AG09319 (cell line): ENCODE data around the gene PEX3.
"Not testable (repeated sequence)": the region's sequence is repeated elsewhere in the genome, so short reads cannot be mapped to it uniquely, and the experiment has no call there.

Source experiments
- DNase-seq: peaks from one replicate; pipeline ENCODE4 v3.0.0-alpha.2; 2010; ENCODE audit warnings: low read depth; ENCODE audit errors: extremely low read depth
- CTCF ChIP-seq: IDR thresholded peaks from 2 replicates; pipeline ENCODE4 v1.5.1; 2011; ENCODE audit warnings: low read depth, mild to moderate bottlenecking, inconsistent platforms, low read length, moderate library complexity

The PEX3 gene

GRCh38 chr6:143429970-143430369 is 20.6 kb upstream of the PEX3 start:
- no peak for DNase-seq

GRCh38 chr6:143431226-143431625 is 19.4 kb upstream of the PEX3 start:
- DNase-seq, result no peak
- no peak for TF ChIP-seq CTCF

More at GRCh38 chr6:143429970-143430369, 20.6 kb upstream of the PEX3 start:
- no peak for TF ChIP-seq CTCF

GRCh38 chr6:143432588-143432987 is 18.0 kb upstream of the PEX3 start:
- no peak for TF ChIP-seq CTCF

DNA sequence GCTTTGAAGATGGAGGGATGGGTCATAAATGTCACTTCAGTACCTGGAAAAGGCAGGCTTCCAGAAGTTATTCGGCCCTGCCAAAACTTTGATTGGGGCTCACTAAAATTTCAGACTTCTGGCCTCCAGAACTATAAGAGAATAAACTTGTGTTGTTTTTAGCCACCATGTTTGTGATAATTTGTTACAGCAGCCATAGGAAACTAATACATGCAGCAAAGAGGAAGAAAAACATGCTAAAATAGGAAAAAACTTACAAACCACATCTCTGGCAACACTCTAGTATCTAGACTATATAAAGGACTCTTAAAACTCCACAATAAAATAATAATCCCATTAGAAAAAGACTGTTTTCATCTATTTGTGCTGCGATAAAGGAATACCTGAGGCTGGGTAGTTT is 9.6 kb upstream of the PEX3 start:
- no peak for DNase-seq
- TF ChIP-seq CTCF, result no peak

More at GRCh38 chr6:143432588-143432987, 18.0 kb upstream of the PEX3 start:
- no peak for DNase-seq

DNA sequence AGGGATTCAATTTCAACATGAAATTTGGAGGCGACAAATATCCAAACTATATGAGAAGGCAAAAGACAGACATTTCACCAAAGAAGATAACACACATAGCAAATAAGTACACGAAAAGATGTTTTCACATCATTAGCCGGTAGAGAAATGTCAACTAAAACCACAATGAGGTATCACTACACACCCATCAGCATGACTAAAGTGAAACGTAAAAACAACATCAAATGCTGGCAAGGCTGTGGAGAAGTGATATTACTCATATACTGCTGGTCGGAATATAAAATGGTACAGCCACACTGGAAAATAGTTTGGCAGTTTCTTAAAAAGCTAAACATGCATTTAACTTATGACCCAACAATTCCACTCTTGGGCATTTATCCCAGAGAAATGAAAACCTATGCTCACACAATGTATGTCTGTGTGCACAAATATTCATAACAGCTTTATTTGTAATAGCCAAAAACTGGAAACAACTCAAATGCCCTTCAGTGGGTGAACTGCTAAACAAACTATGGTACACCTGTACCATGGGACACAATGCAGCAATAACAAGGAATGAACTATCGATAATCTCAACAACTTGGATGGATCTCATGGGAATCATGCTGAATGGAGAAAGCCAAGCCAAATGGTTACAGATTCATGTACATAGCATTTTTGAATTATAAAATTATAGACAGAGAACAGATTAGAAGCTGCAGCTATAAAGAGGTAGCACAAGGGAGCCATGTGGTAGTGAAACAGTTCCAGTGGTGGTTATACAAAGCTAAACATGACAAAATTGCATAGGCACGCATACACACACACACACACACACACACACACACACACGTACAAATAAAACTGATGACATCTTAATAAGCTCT is 8.7 kb upstream of the PEX3 start:
- no peak for TF ChIP-seq CTCF
- DNase-seq, result no peak

DNA sequence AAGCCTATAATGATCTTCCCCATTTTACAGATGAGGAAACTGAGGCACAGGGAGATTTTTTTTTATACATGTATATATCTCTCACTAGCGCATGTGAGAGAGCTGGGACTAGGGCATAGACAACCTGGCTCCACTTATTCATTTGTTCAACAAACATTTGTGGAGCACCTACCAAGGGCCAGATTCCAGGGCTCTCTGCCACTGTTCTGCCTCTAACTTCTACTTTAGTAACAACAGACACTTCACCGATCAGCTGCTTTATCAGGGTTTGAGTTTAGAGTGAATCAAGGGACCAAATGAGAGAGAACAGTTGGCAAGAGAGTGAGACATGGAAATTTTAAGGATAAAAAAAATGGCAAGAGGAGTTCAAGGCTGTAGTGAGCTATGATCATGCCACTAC is 7.5 kb upstream of the PEX3 start:
- DNase-seq, result no peak
- no peak for TF ChIP-seq CTCF

- not testable (repeated sequence) for DNase-seq
These were observed 2.7 kb upstream of the PEX3 start for GRCh38 chr6:143447865-143448264.
